Astrocyte (in vitro differentiated cells and primary cell): Measurements from ENCODE around the gene SMPDL3B.

ENCODE experiments used
- EZH2 ChIP-seq: IDR thresholded peaks from 2 replicates; pipeline ENCODE4 v1.6.1; 2012; ENCODE audit warnings: mild to moderate bottlenecking, low read length, inconsistent platforms; ENCODE audit not compliant: insufficient read depth
- TF ChIP-seq, protein P1 (sequence below): IDR thresholded peaks from 2 replicates; pipeline ENCODE4 v1.5.1; 2011; ENCODE audit warnings: low read depth, mild to moderate bottlenecking, inconsistent platforms, low read length, moderate library complexity; ENCODE audit not compliant: insufficient read depth

DNA sequence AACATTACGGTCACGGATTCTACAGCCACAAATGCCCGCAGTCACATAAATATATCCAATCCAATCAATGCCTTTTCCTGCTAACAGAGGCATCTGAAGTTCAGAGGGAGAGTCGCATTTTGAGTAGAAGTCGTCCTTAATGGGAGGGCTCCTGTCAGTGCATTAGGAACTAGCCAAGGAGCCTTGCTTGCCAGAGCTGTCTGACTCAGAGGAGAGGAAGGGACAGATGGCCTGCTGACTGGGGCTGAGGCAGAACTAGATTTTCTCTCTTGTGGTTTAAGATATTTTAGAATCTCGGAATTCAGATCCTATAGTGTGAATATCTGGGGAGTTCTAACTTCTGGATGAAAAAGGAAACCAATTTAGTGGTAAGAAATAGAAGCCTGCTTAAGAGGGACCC lies 35.6 kb downstream of the SMPDL3B start:
- TF ChIP-seq, protein P1, sequence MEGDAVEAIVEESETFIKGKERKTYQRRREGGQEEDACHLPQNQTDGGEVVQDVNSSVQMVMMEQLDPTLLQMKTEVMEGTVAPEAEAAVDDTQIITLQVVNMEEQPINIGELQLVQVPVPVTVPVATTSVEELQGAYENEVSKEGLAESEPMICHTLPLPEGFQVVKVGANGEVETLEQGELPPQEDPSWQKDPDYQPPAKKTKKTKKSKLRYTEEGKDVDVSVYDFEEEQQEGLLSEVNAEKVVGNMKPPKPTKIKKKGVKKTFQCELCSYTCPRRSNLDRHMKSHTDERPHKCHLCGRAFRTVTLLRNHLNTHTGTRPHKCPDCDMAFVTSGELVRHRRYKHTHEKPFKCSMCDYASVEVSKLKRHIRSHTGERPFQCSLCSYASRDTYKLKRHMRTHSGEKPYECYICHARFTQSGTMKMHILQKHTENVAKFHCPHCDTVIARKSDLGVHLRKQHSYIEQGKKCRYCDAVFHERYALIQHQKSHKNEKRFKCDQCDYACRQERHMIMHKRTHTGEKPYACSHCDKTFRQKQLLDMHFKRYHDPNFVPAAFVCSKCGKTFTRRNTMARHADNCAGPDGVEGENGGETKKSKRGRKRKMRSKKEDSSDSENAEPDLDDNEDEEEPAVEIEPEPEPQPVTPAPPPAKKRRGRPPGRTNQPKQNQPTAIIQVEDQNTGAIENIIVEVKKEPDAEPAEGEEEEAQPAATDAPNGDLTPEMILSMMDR: no peak
- no peak for TF ChIP-seq EZH2
